Karpas-422 (cell line): ENCODE results near the gene EEF1E1. TPM values are rescaled to one million over a fixed set of nuclear protein-coding genes. Genes with fewer than 3 reads are reported as not detected.

Experiments used
- DNase-seq: peaks from one replicate; pipeline ENCODE4 v3.0.0-alpha.2; 2015
- H2AFZ ChIP-seq: fragments of 200-600 bp; sonication (generic); 2 replicates; pipeline ENCODE4 v1.6.1; 2014; ENCODE audit warnings: antibody characterized with exemption, low read length, mixed read lengths
- H3K27ac ChIP-seq: fragments of 200-600 bp; sonication (generic); 2 replicates; pipeline ENCODE4 v1.5.1; 2014; ENCODE audit warnings: mild to moderate bottlenecking, low read length, moderate library complexity
- H3K27me3 ChIP-seq: fragments of 200-600 bp; sonication (generic); 2 replicates; pipeline ENCODE4 v1.6.1; 2014; ENCODE audit warnings: low read length, mixed read lengths
- H3K36me3 ChIP-seq: fragments of 200-600 bp; sonication (generic); 2 replicates; pipeline ENCODE4 v1.6.1; 2014; ENCODE audit warnings: low read length, mixed read lengths; ENCODE audit not compliant: insufficient read depth
- H3K4me1 ChIP-seq: fragments of 200-600 bp; sonication (generic); 2 replicates; pipeline ENCODE4 v1.6.1; 2014; ENCODE audit warnings: mild to moderate bottlenecking, low read length, mixed read lengths
- H3K4me2 ChIP-seq: fragments of 200-600 bp; sonication (generic); 2 replicates; pipeline ENCODE4 v1.6.1; 2014; ENCODE audit warnings: low read length, low read depth, mild to moderate bottlenecking; ENCODE audit not compliant: poor library complexity, severe bottlenecking
- H3K4me3 ChIP-seq: fragments of 200-600 bp; sonication (generic); 2 replicates; pipeline ENCODE4 v1.5.1; 2014; ENCODE audit warnings: mild to moderate bottlenecking, antibody characterized with exemption, low read length, mixed read lengths
- H3K79me2 ChIP-seq: fragments of 200-600 bp; sonication (generic); 2 replicates; pipeline ENCODE4 v1.6.1; 2014; ENCODE audit warnings: mild to moderate bottlenecking, low read length, mixed read lengths
- H3K9ac ChIP-seq: fragments of 200-600 bp; sonication (generic); 2 replicates; pipeline ENCODE4 v1.6.0; 2014; ENCODE audit warnings: low read length
- H3K9me2 ChIP-seq: fragments of 200-600 bp; sonication (generic), shearing (Covaris generic); replicated peaks from 2 replicates; pipeline ENCODE4 v1.6.0; 2014; ENCODE audit warnings: mild to moderate bottlenecking, low read length, moderate library complexity; ENCODE audit not compliant: insufficient read depth
- H3K9me3 ChIP-seq: fragments of 300-700, 200-600 bp; sonication (generic); 2 replicates; pipeline ENCODE4 v1.6.1; 2014; ENCODE audit warnings: low read length, mixed read lengths
- H4K20me1 ChIP-seq: fragments of 200-600 bp; sonication (generic); 2 replicates; pipeline ENCODE4 v1.6.1; 2014; ENCODE audit warnings: mild to moderate bottlenecking, antibody characterized with exemption, low read length, low read depth; ENCODE audit not compliant: insufficient read depth
- total RNA-seq: library from RNA; depleted of rRNA; stranded (reverse); fragments of >200 nt; shearing (Covaris generic); gene quantifications from 2 replicates; pipeline ENCODE4 v1.2.3, GENCODE V29; 2014; ENCODE audit warnings: low replicate concordance

Gene EEF1E1
- total RNA-seq, 1 experiment from 2014 or later: 74.9 TPM

DNA sequence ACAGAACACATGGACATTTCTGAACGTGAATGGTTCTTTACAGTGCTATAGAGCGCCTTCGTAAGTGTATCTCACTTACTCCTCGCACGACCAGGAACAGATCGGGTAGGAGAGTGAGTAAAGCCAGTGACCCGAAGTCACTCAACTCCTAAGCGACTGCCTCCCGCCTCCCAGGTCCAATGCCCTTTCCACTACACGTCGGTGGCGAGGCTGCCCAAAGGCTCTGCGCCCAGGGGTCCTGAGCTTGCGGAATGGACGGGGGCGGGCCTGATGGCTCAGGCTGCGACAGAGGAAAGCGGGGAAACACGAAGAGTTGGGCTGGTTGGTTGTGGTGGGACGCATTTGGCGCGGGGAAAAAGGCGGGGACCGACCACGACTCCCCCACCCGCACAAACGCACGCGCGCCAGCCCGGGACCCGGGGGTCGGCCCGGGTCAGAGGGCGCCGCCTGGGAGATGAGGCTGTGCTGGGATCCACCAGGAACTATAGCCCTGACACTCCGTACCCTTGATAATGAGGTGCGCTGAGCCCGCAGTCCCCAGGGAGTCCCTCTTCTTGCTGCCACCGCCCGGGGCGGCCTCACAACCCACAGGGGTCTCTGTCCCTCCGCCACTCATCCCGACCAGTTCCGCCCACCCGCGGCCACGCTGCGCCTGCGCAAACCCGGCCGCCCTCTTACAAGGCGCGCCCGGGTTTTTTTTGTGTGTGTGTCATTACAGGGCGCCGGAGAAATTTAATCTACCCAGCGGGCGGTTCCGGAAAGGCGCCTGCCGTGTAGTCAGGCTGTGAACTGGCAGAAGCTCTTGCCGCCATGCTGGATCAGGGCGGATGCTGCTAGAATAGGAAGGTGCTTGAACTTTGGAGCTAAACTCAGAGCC lies 38.3 kb downstream of the EEF1E1 start, which contains the start of gene BLOC1S5:
TSS of gene BLOC1S5 (minus strand) at position 629 of the 877 bp plus-strand sequence. CDS start at position 616, 13 bp downstream.
- no peaks in the 10 kb centered on the region for H4K20me1 ChIP-seq
- H3K79me2 ChIP-seq: peaks cover 31% of the 10 kb centered on the region
- peak; percentile 99 for DNase-seq
- peaks cover 34% of the 10 kb centered on the region for H3K4me1 ChIP-seq
- peak within 1 kb of the TSS; percentile 94 for H3K9ac ChIP-seq
- peak within 1 kb of the TSS; percentile 98 for H3K4me2 ChIP-seq
- H3K27ac ChIP-seq: peak within 1 kb of the TSS; percentile 57
- H3K9me2 ChIP-seq: peaks cover 9% of the 10 kb centered on the region; the same call in 1 of the 2 replicates
- H2AFZ ChIP-seq: peak within 1 kb of the TSS; percentile 97
- no peaks in the 10 kb centered on the region for H3K9me3 ChIP-seq
- H3K4me3 ChIP-seq: peak within 1 kb of the TSS; percentile 94
- H3K36me3 ChIP-seq: peaks cover 16% of the 10 kb centered on the region; the same call in 1 of the 2 replicates
- no peaks in the 10 kb centered on the region for H3K27me3 ChIP-seq

DNA sequence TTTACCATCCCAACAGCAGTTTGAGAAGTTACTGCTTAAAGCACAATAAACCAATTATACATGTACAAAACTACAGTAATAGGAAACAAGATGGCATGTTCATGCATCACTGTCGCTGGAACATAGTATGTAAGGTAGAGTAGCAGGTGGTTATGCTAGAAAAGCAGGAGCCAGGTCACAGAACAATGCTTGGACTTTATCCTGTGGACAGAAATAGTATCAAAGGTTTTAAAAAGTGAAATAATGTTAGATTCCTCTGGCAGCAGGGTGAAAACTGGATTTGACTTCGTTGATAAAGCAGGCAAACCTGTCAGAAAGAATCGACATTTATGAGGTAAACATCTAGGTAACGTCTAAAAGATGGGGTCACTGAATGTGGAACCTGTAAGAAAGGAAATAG lies 40.6 kb downstream of the EEF1E1 start:
- Histone ChIP-seq H3K9me2 (peaks cover 9% of the 10 kb centered on the region; the same call in 1 of the 2 replicates), H3K9me3 (no peaks in the 10 kb centered on the region), H3K4me1 (peaks cover 31% of the 10 kb centered on the region), H4K20me1 (no peaks in the 10 kb centered on the region), H3K27ac (no peak overlapping the region), H3K4me3 (no peak overlapping the region), H3K27me3 (no peaks in the 10 kb centered on the region), H2AFZ (no peak overlapping the region), H3K36me3 (peaks cover 28% of the 10 kb centered on the region; the same call in 1 of the 2 replicates), H3K9ac (no peak overlapping the region), H3K4me2 (no peak overlapping the region), H3K79me2 (peaks cover 49% of the 10 kb centered on the region)
- DNase-seq: no peak

DNA sequence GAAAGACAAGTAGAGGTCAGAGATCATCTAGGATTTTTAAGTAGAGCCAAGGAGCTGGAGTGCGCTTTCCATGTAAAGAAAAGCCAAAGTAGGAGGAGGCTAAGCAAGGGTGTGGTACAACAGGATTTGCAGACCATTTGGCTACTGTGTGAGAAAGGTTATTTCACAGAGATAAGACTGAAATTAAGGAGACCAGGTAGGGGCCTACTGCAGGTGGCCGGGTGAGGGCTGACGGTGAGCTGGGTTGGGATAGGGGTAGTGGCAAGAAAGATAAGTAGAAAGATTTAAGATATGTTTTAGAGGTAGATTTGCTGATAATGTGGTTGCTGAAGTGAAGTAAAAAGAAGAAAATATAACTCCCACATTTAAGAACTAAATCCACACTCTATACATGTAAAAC lies 42.0 kb downstream of the EEF1E1 start:
- Histone ChIP-seq H3K27ac (no peak overlapping the region), H3K79me2 (peaks cover 58% of the 10 kb centered on the region), H3K4me3 (no peak overlapping the region), H3K9me3 (no peaks in the 10 kb centered on the region), H3K36me3 (peaks cover 28% of the 10 kb centered on the region; the same call in 1 of the 2 replicates), H3K9ac (no peak overlapping the region), H4K20me1 (no peaks in the 10 kb centered on the region), H2AFZ (no peak overlapping the region), H3K4me1 (peaks cover 19% of the 10 kb centered on the region), H3K4me2 (no peak overlapping the region), H3K27me3 (no peaks in the 10 kb centered on the region), H3K9me2 (peaks cover 5% of the 10 kb centered on the region; the same call in 1 of the 2 replicates)
- DNase-seq: no peak

DNA sequence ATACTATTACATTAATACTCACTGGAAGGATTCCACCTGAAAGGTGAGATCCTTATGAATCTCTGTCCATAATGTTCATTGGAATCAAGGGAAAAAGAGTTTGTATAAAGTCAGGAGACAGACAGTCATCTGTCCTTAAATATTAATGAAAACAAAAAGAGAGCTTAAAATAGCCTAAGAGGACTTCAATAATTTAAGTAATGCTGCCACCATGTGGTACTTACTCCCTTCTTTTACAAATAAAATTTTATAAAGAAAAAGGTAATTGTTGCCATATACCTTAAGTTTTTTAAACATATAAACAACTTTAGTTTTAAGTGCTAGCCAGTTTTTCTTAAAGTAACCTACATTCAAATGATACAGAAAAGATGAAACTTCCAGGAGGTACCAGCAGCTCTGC lies 43.2 kb downstream of the EEF1E1 start:
- no peak overlapping the region for H3K4me3 ChIP-seq
- no peaks in the 10 kb centered on the region for H3K9me2 ChIP-seq
- H3K36me3 ChIP-seq: peaks cover 28% of the 10 kb centered on the region; the same call in 1 of the 2 replicates
- H3K79me2 ChIP-seq: peaks cover 68% of the 10 kb centered on the region
- no peak overlapping the region for H3K4me2 ChIP-seq
- H4K20me1 ChIP-seq: no peaks in the 10 kb centered on the region
- peak; percentile 72 for DNase-seq
- H3K27me3 ChIP-seq: no peaks in the 10 kb centered on the region
- no peaks in the 10 kb centered on the region for H3K9me3 ChIP-seq
- H3K4me1 ChIP-seq: peaks cover 11% of the 10 kb centered on the region; the same call in 1 of the 2 replicates
- H3K9ac ChIP-seq: no peak overlapping the region
- no peak overlapping the region for H3K27ac ChIP-seq
- no peak overlapping the region for H2AFZ ChIP-seq

DNA sequence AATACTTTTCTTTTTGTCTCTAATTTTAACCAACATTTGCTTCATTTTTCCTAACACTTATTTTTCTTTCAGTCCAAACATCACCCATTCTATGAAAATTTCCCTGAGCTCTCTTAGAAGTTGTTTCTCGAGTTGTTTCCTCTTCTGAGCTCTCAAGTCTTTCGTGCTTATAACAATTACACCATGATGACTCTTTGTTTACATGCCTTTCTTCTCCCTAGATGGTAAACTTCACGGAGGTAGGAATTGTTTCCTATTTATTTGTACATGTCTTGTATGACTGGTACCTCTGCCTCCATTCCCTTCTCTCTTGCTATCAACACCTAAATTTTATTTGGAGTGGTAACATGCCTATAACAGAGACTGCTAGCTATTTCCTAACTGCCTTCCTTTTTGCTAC lies 44.6 kb downstream of the EEF1E1 start:
- no peaks in the 10 kb centered on the region for H3K27me3 ChIP-seq
- H3K9ac ChIP-seq: no peak overlapping the region
- no peak overlapping the region for H3K4me2 ChIP-seq
- DNase-seq: no peak
- peaks cover 58% of the 10 kb centered on the region for H3K79me2 ChIP-seq
- no peak overlapping the region for H2AFZ ChIP-seq
- no peaks in the 10 kb centered on the region for H3K9me2 ChIP-seq
- H3K4me3 ChIP-seq: no peak overlapping the region
- no peaks in the 10 kb centered on the region for H4K20me1 ChIP-seq
- no peaks in the 10 kb centered on the region for H3K9me3 ChIP-seq
- no peak overlapping the region for H3K27ac ChIP-seq
- H3K4me1 ChIP-seq: peaks cover 5% of the 10 kb centered on the region; the same call in 1 of the 2 replicates
- H3K36me3 ChIP-seq: peaks cover 28% of the 10 kb centered on the region; the same call in 1 of the 2 replicates

DNA sequence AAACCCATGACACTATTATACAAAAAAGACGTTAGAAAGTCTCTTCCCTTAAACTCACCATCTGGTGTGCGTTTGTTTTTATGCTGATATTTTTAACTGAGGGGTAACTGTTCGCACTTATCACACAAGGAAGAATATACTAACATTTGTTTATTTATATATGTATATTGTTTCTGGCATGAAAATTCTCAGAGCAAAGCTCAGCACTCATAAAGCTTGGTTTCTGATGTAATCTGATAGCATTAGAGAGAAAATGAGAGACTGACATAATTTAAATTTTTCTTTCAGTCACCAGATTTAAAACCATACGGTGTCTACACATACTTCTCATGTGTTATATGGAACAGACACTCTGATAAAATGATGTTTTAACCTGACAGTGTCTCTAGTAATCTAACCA lies 45.1 kb downstream of the EEF1E1 start:
- Histone ChIP-seq H3K27ac (no peak overlapping the region), H3K27me3 (no peaks in the 10 kb centered on the region), H3K4me2 (no peak overlapping the region), H3K4me1 (no peaks in the 10 kb centered on the region; the same call in 1 of the 2 replicates), H2AFZ (no peak overlapping the region), H3K4me3 (no peak overlapping the region), H3K36me3 (peaks cover 26% of the 10 kb centered on the region; the same call in 1 of the 2 replicates), H3K79me2 (peaks cover 55% of the 10 kb centered on the region), H4K20me1 (no peaks in the 10 kb centered on the region), H3K9ac (no peak overlapping the region), H3K9me3 (no peaks in the 10 kb centered on the region), H3K9me2 (no peaks in the 10 kb centered on the region)
- DNase-seq: no peak

DNA sequence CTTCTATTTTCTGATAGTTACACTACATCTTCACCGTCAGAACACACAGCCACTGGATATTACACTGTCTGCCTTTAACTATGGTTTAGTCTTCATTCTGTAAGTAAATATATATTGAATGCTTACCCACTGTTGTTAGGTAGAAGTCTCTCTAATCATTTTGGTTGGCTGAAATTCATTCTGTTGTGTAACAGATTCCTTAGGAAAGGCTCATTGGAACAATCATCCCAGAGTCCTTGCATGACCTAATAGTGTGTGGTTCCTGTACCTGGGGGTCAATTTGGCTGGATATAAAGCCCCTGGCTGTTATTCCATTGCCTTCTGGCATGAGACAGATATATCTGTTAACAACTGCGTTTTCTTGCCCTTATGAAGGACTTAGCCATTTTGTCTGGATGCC lies 48.1 kb downstream of the EEF1E1 start:
- H3K27ac ChIP-seq: no peak overlapping the region
- no peaks in the 10 kb centered on the region for H3K9me3 ChIP-seq
- H3K4me3 ChIP-seq: no peak overlapping the region
- peaks cover 21% of the 10 kb centered on the region; the same call in 1 of the 2 replicates for H3K36me3 ChIP-seq
- H3K9ac ChIP-seq: no peak overlapping the region
- no peaks in the 10 kb centered on the region for H3K4me1 ChIP-seq
- no peak for DNase-seq
- H3K79me2 ChIP-seq: peaks cover 59% of the 10 kb centered on the region
- no peaks in the 10 kb centered on the region for H3K9me2 ChIP-seq
- H3K4me2 ChIP-seq: no peak overlapping the region
- no peaks in the 10 kb centered on the region for H4K20me1 ChIP-seq
- H2AFZ ChIP-seq: no peak overlapping the region
- no peaks in the 10 kb centered on the region for H3K27me3 ChIP-seq

DNA sequence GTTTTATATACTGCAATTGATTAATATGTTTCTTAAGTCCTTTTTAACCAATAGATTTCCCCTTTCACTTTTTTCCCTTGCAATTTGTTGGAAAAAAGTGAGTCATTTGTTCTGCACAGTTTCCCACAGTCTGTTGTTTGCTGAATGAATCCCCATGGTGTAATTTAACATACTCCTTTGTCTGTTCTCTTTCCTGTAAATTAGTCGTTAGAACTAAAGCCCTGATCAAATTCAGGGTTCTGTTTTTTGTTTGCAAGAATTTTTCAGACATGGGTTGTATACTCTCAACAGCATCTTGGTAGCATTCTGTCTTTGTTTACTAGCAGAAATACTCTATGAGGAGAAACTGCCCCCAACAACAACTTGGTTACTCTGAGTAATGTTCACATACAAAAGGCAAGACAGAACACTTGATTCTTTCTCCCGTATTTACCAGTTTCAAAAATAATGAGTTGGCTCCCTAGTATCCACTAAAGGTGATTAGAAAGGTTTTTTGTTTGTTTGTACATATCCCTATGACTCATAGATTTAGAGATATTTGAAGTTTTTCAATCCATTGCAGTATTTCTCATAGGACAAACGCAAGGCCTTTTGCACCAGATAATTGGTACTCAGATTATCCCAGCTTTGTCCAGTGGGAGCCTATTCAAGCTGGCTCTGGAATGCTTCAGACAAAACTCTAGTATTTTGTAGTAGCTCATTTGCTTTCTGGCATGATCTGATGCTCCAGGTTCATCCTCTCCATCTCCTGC lies 54.6 kb downstream of the EEF1E1 start:
- Histone ChIP-seq H3K4me2 (no peak overlapping the region), H2AFZ (no peak overlapping the region), H3K4me1 (no peaks in the 10 kb centered on the region), H3K27ac (no peak overlapping the region), H3K4me3 (no peak overlapping the region), H3K36me3 (peaks cover 9% of the 10 kb centered on the region), H3K79me2 (peaks cover 45% of the 10 kb centered on the region), H3K9ac (no peak overlapping the region), H3K9me2 (no peaks in the 10 kb centered on the region), H3K27me3 (no peaks in the 10 kb centered on the region), H4K20me1 (no peaks in the 10 kb centered on the region), H3K9me3 (no peaks in the 10 kb centered on the region)
- no peak for DNase-seq
